HG03521 (cell line): ENCODE data around the gene CLIP2.
"Not testable (repeated sequence)": the region's sequence is repeated elsewhere in the genome, so short reads cannot be mapped to it uniquely, and the experiment has no call there.

Source experiments
- ATAC-seq: cut with Tn5 transposase; IDR thresholded peaks from one replicate; pipeline ENCODE4 v1.9.1; 2021; ENCODE audit warnings: mild to moderate bottlenecking, moderate library complexity; ENCODE audit not compliant: unreplicated experiment

CLIP2 gene

DNA sequence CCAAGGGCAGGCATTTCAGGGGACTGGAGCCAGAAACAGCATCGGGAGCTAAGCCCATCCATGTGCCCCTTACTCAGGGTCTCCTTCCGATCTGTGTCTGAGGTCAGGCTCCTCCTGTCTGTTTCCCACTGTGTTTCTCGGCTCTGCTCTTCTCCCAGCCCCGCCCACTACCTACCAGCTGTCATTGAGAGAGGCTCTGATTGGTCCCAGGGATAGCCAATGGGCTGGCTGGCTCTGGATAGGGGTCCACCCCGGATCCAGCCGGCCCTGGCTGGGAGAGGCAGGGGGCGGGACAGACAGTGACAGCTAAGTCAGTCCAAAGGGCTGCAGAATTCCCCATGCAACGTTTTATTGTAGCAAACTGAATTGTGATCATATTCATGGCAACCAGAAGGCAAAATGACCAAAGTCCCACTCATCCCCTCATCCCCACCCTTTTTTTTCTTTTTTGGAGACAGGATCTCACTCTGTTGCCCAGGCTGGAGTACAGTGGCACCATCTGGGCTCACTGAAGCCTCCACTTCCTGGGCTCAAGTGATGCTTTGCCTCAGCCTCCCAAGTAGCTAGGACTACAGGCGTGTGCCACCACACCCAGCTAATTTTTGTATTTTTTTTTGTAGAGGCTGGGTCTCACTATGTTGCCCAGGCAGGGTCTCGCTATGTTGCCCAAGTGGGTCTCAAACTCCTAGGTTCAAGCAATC is 76.3 kb downstream of the CLIP2 start:
- ATAC-seq: no peak

DNA sequence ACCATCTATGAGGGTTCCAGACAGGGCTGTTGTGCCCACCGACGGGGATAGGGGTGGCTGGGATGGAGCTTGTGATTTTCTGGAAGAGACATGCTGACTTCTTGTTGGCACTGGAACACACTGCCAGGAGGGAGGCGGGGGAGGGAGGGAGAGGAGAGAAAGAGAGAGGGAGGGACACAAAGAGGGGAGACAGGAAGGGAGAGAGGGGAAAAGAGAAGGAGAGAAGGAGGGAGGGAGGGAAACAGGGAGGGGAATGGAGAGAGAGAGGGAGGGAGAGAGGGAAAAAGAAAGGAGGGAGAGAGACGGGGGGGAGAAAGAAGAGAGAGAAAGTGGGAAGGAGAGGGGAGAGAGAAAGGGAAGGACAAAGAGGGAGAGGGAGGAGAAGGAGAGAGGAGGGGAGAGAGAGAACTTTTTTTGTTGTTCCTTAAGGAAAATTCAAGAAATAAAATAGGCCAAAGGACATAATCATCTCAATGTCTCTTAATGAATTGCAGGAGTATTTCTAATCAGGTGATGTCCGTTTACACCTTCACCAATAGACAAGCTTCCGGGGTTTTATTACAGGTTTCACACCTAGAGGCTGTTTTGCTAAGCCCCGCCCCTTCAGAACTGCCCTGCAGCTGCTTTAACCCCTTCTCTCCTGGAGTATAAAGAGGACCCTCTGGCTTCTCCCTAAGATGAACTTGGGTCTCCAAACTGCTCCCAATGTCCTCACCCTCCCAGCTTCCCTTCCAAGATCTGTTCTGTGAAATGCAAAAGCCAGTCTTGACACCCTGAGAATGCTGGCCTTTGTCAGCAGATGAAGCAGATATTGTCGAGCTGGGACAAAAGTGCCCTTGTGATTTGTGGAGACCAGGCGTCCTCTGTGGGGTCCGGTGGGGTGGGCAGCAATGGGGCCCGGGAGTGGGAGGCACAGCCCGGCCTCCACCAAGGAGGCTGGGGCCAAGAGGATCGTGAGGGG is 82.5 kb downstream of the CLIP2 start:
- no peak for ATAC-seq

DNA sequence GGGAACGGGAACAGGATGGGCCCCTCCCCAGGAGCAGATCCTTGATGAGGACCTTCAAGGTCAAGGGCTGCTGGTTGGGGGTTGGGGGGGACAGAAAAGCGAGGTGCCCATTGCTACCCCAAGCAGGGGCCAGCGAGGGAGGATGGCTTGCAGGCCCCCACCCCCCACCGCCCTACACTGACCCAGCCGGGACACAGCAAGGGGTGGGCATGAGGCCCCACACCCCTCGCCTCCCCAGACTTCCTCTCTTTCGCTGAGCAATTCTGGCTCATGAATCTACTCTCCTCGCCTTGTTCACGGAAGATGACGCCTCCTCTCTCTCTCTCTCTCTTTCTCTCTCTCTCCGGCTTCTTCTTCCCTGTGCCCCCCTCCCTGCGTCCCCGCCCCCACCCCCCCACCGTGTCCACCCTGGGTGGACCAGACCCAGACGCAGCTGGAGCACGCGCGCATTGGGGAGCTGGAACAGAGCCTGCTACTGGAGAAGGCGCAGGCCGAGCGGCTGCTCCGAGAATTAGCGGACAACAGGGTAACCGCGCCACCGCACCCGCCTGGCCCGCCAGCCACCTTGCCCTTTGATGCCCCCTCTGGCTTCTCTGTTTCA is 83.4 kb downstream of the CLIP2 start:
- ATAC-seq: no peak

DNA sequence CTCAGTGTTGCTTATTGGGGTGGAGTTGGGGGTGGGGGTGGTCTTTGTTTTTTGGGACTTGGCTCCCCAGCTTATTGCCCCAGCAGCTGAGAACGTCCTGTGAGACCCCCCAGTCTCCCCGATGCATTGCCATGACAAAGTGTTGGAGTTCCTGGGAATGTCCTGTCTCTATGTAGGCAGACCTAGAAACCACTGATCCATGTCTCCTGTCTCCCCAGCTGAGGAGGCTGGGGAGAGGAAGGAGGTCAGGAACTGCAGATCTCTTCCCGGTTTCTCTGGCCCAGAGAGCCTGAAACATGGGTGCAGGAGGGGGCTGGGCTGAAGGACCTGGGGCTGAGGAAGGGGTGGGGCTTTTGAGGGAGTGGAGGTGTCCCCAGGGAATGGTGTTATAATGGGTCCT is 84.3 kb downstream of the CLIP2 start:
- no peak for ATAC-seq

DNA sequence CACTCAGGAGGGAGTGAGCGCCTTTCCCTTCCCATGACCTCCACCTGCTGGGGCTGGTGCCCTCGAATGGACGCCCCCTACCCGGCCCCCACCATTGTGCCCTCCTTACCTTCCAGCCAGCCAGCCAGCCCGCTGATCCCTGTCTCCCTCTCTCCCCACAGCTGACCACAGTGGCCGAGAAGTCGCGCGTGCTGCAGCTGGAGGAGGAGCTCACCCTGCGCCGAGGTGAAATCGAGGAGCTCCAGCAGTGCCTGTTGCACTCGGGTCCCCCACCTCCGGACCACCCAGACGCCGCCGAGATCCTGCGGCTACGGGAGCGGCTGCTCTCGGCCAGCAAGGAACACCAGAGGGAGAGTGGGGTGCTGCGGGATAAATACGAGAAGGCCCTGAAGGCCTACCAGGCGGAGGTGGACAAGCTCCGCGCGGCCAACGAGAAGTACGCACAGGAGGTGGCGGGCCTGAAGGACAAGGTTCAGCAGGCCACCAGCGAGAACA is 86.6 kb downstream of the CLIP2 start:
- ATAC-seq: no peak

DNA sequence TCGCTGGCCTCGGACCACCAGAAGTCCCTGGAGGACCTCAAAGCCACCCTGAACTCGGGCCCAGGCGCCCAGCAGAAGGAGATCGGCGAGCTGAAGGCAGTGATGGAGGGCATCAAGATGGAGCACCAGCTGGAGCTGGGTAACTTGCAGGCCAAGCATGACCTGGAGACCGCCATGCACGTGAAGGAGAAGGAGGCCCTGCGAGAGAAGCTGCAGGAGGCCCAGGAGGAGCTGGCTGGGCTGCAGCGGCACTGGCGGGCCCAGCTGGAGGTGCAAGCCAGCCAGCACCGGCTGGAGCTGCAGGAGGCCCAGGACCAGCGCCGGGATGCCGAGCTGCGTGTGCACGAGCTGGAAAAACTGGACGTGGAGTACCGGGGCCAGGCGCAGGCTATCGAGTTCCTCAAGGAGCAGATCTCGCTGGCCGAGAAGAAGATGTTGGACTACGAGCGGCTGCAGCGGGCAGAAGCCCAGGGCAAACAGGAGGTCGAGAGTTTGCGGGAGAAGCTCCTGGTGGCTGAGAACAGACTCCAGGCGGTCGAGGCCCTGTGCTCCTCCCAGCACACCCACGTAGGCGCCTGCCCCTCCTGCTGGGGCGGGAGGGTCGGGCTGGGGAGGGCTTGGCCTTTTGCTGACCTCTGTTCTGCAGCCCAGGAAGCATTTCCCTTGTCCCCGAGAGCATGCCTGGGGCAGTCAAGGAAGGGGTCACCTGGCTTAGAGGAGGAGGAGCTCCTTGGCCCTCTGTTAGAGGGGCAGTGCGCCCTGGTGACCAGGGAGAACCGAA is 87.2 kb downstream of the CLIP2 start:
- ATAC-seq: no peak

DNA sequence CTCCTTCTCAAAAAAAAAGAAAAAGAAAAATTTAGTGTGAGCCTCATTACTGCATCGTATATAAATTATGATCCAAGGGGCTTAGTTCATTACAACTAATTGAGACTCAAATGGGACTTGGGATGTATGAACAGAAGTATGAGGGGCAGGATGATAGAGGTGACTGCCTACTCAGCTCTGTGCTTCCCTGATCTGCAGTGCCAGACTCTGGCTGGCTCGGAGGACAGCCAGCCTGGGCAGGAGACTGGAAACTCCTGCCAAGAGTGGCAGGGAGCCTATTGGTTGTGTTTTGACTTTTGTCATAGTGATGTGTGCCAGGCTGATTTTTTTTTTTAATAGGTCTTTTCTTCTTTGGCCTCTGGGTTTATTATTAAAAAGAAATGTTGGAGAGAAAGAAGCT is 90.7 kb downstream of the CLIP2 start:
- ATAC-seq: no peak

DNA sequence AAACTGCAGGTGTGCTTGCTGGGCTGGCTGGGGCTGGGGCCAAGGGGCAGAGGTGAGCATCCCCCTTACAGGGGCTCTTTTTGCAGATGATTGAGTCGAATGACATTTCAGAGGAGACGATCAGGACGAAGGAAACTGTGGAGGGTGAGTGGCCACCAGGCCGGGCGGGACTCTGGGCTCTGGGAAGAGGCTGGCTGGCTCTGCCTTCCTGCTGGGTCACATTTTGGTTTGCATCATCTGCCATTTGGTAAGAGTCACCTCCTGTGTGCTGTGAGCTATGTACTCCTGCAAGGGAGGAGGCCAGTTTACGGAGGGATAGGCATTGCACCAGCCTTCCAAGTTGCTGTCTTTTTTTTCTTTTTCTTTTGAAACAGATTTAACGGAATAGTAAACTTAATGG is 91.5 kb downstream of the CLIP2 start:
- ATAC-seq: no peak

DNA sequence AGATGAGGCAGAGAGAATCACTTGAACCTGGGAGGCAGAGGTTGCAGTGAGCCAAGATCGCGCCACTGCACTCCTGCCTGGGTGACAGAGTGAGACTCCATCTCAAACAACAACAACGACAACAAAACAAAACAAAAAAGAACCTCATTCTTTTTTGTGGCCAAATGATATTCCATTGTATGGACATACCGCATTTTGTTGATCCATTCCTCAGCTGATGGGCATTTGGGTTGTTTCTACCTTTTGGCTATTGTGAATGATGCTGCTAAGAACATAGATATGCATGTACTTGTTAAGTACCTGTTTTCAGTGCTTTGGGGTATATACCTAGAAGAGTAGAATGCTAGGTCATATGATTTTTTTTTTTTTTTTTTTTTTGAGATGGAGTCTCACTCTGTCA is 94.9 kb downstream of the CLIP2 start:
- not testable (repeated sequence) for ATAC-seq

DNA sequence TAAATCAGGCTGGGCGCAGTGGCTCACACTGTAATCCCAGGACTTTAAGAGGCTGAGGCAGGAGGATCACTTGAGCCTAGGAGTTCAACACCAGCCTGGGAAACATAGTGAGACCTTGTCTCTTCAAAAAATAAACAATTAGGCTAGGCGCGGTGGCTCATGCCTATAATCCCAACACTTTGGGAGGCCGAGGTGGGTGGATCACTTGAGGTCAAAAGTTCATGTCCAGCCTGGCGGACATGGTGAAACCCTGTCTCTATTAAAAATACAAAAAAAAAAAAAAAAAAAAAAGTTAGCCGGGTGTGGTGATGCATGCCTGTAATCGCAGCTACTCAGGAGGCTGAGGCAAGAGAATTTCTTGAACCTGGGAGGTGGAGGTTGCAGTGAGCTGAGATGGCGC is 95.6 kb downstream of the CLIP2 start:
- ATAC-seq: not testable (repeated sequence)

DNA sequence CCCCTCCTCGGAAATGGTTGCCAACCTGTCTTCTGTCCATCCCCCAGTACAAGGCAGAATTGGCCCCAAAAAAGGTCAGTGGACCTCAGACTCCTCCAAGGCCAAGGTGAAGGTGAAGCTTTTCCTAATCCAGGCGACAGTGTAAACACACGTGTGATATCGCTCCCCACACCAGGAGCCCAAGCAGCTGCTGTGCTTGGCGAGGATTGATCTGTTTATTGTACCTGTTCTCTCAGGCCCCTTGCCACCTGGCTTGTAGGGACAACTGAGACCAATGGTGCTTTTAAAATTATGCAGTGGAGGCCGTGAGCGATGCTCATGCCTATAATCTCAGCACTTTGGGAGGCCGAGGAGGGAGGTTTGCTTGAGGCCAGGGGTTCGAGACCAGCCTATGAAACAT is 98.4 kb downstream of the CLIP2 start:
- ATAC-seq: no peak

DNA sequence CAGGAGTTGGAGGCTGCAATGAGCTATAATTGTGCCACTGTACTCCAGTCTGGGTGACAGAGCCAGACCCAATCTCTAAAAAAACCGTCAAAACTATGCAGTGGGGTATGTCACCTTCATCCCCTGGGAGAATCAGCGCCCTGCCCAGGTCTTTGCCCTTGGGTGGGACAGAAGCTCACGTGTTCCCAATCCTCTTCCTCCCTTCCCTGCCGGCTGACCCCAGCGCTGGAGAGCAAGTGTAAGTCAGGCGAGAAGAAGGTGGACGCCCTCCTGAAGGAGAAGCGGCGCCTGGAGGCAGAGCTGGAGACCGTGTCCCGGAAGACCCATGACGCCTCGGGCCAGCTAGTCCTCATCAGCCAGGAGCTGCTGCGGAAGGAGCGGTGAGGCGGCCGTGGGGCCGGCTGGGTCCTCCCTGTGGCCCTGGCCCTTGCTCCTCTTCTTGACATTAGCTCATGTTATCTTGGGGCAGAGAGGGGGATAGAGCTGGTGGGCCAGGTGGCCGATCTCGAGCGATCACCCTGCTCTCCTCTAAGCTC is 99.7 kb downstream of the CLIP2 start:
- ATAC-seq: no peak

DNA sequence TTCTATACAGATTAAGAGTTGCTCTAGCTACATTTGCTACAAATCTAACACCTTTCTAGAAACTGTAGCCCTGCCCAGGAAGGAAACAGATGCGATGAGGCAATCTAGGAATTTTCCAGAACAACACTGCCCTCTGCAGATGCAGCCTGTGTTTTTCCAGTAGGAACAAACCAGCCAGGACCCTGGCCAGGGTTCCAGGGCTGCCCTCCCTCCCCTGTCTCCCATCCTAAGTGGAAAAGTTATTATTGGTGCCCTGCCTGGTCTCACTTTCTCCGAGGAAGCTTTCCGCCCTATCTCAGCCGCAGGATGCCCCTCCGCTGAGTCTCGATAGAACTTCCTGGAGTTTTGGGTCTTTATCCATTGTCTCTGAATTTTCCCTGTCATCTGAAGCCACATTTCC is 104.5 kb downstream of the CLIP2 start:
- ATAC-seq: not testable (repeated sequence)

DNA sequence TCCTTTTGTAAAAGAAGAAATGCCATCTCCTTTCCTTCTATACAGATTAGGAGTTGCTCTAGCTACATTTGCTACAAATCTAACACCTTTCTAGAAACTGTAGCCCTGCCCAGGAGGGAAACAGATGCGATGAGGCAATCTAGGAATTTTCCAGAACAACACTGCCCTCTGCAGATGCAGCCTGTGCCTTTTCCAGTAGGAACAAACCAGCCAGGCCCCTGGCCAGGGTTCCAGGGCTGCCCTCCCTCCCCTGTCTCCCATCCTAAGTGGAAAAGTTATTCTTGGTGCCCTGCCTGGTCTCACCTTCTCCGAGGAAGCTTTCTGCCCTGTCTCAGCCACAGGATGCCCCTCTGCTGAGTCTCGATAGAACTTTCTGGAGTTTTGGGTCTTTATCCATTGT is 105.4 kb downstream of the CLIP2 start:
- ATAC-seq: not testable (repeated sequence)

DNA sequence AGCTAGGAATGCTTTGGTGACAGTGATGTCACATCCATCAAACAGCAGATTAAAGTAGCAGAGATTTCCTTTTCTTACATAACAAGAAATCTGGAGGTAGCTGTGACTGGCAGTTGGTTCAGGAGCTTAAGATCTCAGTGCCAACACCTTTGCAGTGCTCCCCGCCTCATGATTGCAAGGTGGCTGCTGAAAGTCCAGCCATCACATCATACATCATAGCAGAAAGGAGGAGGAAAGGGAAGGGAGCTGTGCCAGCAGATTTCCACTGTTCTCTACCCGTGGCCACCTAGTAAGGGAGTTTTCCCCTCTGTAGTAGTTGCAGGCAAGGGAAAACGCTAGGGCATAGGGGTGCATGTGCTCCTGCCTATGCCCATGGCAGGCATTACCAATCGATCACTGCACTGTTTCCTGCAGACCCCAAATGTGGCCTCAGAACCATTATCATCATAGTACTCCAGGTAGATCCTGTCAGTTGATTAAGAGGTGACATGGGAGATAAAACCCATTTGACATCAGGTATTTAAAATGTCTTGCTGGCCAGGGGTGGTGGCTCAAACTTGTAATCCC is 106.6 kb downstream of the CLIP2 start:
- no peak for ATAC-seq

DNA sequence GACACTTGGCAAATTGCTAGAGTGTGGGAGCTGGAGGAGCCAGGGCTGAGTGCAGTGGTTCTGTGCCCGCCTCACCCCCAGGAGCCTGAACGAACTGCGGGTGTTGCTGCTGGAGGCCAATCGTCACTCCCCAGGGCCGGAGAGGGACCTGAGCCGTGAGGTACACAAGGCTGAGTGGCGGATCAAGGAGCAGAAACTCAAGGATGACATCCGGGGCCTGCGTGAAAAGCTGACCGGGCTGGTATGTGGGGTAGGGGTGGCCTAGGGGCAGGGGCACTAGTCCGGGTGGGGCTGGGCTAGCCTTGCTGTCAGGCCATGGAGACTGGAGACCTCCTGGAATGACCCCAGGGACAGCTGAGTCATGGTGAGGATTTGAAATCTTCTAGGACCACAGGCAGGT is 107.8 kb downstream of the CLIP2 start:
- ATAC-seq: no peak

DNA sequence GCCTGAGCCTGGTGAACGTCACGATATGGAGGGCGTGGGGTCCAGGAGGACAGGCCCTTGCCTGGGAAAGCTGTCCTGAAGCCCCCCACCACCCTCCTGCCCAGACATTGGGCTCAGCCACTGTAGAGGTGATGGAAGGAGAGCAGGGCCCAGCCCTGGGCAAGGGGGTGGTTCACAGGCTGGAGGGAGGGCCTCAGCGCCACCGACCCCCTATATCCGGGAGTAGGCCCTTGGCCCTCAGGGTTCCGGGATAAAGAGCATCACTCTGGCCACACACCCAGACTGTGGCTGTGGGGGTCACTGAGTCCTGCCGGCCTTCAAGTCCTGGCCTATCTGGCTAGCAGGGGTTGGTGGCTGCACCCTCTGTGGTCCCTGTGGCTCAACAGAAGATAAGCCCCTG is 109.2 kb downstream of the CLIP2 start:
- ATAC-seq: no peak

DNA sequence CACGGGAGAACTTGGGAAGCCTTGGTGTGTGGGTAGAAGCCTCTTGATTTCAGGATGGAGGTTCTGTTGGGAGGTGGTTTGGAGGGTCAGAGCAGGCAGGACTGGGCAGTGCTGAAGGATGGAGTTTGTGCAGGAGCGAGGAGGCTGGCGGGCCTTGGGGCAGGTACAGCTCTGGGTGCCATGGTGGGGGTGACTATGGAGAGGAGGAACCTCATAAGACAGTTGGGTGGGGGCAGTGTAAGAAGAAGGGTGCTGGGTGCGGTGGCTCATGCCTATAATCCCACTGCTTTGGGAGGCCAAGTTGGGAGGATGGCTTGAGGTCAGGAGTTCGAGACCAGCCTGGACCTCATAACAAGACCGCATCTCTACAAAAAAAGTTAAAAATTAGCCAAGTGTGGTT is 109.8 kb downstream of the CLIP2 start:
- ATAC-seq: no peak

DNA sequence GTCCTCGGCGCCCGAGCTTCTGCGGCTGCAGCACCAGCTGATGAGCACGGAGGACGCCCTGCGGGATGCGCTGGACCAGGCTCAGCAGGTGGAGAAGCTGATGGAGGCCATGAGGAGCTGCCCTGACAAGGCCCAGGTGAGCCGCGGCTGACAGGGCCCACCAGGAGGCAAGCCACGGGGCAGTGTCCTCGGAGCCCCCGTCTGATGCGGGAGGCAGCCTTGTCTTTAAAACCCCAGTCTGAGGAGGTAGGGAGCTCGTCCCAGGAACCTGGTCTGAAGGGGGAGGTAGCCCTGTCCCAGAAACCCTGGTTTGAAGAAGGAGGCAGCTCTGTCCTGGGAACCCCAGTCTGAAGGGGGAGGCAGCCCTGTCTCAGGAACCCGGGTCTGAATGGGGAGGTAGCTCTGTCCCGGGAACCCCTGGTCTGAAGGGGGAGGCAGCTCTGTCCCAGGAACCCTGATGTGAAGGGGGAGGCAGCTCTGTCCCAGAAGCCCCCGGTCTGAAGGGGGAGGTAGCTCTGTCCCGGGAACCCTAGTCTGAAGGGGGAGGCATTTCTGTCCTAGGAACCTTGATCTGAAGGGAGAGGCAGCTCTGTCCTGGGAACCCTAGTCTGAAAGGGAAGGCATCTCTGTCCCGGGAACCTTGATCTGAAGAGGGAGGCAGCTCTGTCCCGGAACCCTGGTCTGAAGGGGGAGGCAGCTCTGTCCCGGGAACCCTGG is 111.4 kb downstream of the CLIP2 start:
- ATAC-seq: no peak
